ENCODE results near the gene NDNF.

- TF ChIP-seq, protein P1, sequence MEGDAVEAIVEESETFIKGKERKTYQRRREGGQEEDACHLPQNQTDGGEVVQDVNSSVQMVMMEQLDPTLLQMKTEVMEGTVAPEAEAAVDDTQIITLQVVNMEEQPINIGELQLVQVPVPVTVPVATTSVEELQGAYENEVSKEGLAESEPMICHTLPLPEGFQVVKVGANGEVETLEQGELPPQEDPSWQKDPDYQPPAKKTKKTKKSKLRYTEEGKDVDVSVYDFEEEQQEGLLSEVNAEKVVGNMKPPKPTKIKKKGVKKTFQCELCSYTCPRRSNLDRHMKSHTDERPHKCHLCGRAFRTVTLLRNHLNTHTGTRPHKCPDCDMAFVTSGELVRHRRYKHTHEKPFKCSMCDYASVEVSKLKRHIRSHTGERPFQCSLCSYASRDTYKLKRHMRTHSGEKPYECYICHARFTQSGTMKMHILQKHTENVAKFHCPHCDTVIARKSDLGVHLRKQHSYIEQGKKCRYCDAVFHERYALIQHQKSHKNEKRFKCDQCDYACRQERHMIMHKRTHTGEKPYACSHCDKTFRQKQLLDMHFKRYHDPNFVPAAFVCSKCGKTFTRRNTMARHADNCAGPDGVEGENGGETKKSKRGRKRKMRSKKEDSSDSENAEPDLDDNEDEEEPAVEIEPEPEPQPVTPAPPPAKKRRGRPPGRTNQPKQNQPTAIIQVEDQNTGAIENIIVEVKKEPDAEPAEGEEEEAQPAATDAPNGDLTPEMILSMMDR (IDR thresholded peaks at IDR 0.05), result no peak
- no peak for TF ChIP-seq POLR2A (IDR thresholded peaks at IDR 0.05)
Measured at GRCh38 chr4:121026034-121026433, 46.3 kb downstream of the NDNF start.

Data from heart left ventricle (tissue), 13 donors.